Keratinocyte (primary cell): ENCODE measurements around the gene PTGR3. TPM values are rescaled to one million over a fixed set of nuclear protein-coding genes. Genes with fewer than 3 reads are reported as not detected.

ENCODE experiments used
- DNase-seq: peaks from one replicate; pipeline ENCODE4 v3.0.0-alpha.2; 2011; ENCODE audit warnings: low read depth, missing footprints, low spot score
- FAIRE-seq: peaks from 2 replicates; lab custom pipeline; 2011; peaks lifted over from hg19 to GRCh38; lab: Jason Lieb, UNC
- H2AFZ ChIP-seq: 2 replicates; pipeline ENCODE4 v1.6.0; 2012; ENCODE audit warnings: low read length, control low read depth, inconsistent platforms; ENCODE audit not compliant: control insufficient read depth
- H3K27ac ChIP-seq: 2 replicates; pipeline ENCODE4 v1.5.1; 2011; ENCODE audit warnings: low read length; ENCODE audit not compliant: control insufficient read depth, insufficient read depth
- H3K27me3 ChIP-seq: 3 replicates; pipeline ENCODE4 v1.6.0; 2011; ENCODE audit warnings: low read length; ENCODE audit not compliant: control insufficient read depth, insufficient read depth; ENCODE audit errors: extremely low read depth
- H3K36me3 ChIP-seq, 2 experiments: 2 replicates in 1 of 2; 3 replicates in 1 of 2; pipeline ENCODE4 v1.5.1; 2011; ENCODE audit warnings: low read length in 2 of 2, mild to moderate bottlenecking in 1 of 2; ENCODE audit not compliant: control insufficient read depth in 2 of 2, insufficient read depth in 2 of 2; ENCODE audit errors: extremely low read depth in 1 of 2
- H3K4me1 ChIP-seq: 3 replicates; pipeline ENCODE4 v1.5.1; 2011; ENCODE audit warnings: low read length; ENCODE audit not compliant: control insufficient read depth, insufficient read depth; ENCODE audit errors: extremely low read depth
- H3K4me2 ChIP-seq: 3 replicates; pipeline ENCODE4 v1.6.0; 2011; ENCODE audit warnings: low read depth, low read length; ENCODE audit not compliant: control insufficient read depth, insufficient read depth; ENCODE audit errors: extremely low read depth
- H3K4me3 ChIP-seq, 3 experiments: fragments of 200-600 bp in 1 of 3; sonication (generic) in 1 of 3; 2 replicates in 2 of 3; 3 replicates in 1 of 3; pipeline ENCODE4 v1.5.1; 2011 to 2016; ENCODE audit warnings: low read length in 3 of 3, mild to moderate bottlenecking in 3 of 3, control low read depth in 2 of 3, inconsistent platforms in 1 of 3, low read depth in 1 of 3, mixed read lengths in 1 of 3, mixed run types in 1 of 3, moderate library complexity in 1 of 3; ENCODE audit not compliant: control insufficient read depth in 2 of 3, insufficient read depth in 2 of 3; ENCODE audit errors: extremely low read depth in 1 of 3
- H3K79me2 ChIP-seq: 2 replicates; pipeline ENCODE4 v1.6.0; 2012; ENCODE audit warnings: low read length; ENCODE audit not compliant: control insufficient read depth, insufficient read depth
- H3K9ac ChIP-seq: 3 replicates; pipeline ENCODE4 v1.6.0; 2011; ENCODE audit warnings: low read length; ENCODE audit not compliant: control insufficient read depth, insufficient read depth; ENCODE audit errors: extremely low read depth
- H3K9me1 ChIP-seq: 3 replicates; pipeline ENCODE4 v1.6.0; 2011; ENCODE audit warnings: low read length; ENCODE audit not compliant: control insufficient read depth, insufficient read depth; ENCODE audit errors: extremely low read depth
- H3K9me3 ChIP-seq: 2 replicates; pipeline ENCODE4 v1.5.1; 2012; ENCODE audit warnings: low read depth, low read length; ENCODE audit not compliant: control insufficient read depth
- H4K20me1 ChIP-seq: 3 replicates; pipeline ENCODE4 v1.6.0; 2011; ENCODE audit warnings: low read length; ENCODE audit not compliant: control insufficient read depth, insufficient read depth; ENCODE audit errors: extremely low read depth
- CTCF ChIP-seq, 3 experiments: IDR thresholded peaks in 1 of 3; conservative IDR thresholded peaks in 1 of 3; optimal IDR thresholded peaks in 1 of 3; 2 replicates in 2 of 3; 3 replicates in 1 of 3; pipeline versions ENCODE3 to v1.5.1; 2011; ENCODE audit warnings: low read length in 3 of 3, mild to moderate bottlenecking in 3 of 3, moderate library complexity in 2 of 3, control low read depth in 1 of 3, inconsistent platforms in 1 of 3; ENCODE audit not compliant: insufficient read depth in 2 of 3; ENCODE audit errors: extremely low read depth in 1 of 3
- EZH2 ChIP-seq: IDR thresholded peaks from one replicate; pipeline ENCODE4 v1.6.1; 2012; ENCODE audit warnings: inconsistent platforms, mild to moderate bottlenecking, low read length, moderate library complexity
- dilution Hi-C: fragments of 300-500 bp; cut with MboI; formaldehyde crosslinking; loops from one replicate; pipeline ENCODE4 v1.7.0; 2020; ENCODE audit warnings: low sequenced_read_pairs; ENCODE audit not compliant: extremely low pct_ligation_motif_present
- polyA plus RNA-seq, 5 experiments: library from polyadenylated mRNA; depleted of rRNA in 3 of 5; stranded (reverse) in 3 of 5; stranded (forward) in 1 of 5; unstranded in 1 of 5; fragments of >200 nt; gene quantifications; 1 replicate in 1 of 5; 2 replicates in 3 of 5; 3 replicates in 1 of 5; pipeline versions ENCODE4 v1.2.1 to v1.2.3, GENCODE V29; 2011 to 2012; ENCODE audit warnings: missing spikeins in 2 of 5, low read depth in 1 of 5, low replicate concordance in 1 of 5

The PTGR3 gene
- polyA plus RNA-seq, 1 donor (not counting 4 experiments of a cell fraction or from before 2014, with no cell fraction given), result 25.2 TPM

- Histone ChIP-seq H2AFZ (peak overlapping the region; percentile 51), H3K9ac (peak overlapping the region; percentile 37), H3K79me2 (peaks cover 52% of the 10 kb centered on the region), H3K4me3 (peak overlapping the region; percentile 5 to 46 (median 44)), H3K27me3 (no peaks in the 10 kb centered on the region), H3K9me3 (no peaks in the 10 kb centered on the region), H3K4me1 (peaks cover 21% of the 10 kb centered on the region), H3K4me2 (peak overlapping the region; percentile 66), H3K9me1 (no peaks in the 10 kb centered on the region), H4K20me1 (no peaks in the 10 kb centered on the region), H3K27ac (no peak overlapping the region), H3K36me3 (peaks cover 2 to 7% of the 10 kb centered on the region in 2 experiments)
- DNase-seq (no peak), FAIRE-seq (no peak)
- dilution Hi-C loops, result no loop called here
- TF ChIP-seq EZH2, result no peak
Observed at GRCh38 chr18:75204732-75205513, 4.0 kb downstream of the PTGR3 start.

DNA sequence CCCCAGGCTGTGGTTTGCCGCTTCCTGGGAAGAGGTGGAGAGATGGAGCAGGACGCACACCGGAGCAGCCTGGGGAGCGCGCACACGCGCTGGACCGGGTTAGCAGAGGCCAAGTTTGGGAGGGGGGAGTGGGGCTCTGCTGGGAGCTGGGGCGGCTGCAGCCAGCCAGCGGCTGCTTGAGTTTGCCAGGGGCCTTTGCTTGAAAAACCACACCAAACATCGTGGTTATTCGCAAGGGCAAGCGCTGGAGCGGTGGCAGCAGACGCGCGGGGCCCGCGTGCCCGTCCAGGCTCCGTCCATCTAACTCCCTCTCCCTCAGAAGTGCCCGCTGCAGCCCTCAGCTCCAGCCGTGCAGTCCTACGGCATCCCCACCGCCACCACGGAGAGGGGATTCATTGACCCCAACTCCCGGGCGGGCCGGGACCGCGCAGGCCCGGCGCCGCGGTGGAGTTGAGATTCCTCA is 4.6 kb downstream of the PTGR3 start:
- no peak for DNase-seq
- peaks cover 21% of the 10 kb centered on the region for H3K4me1 ChIP-seq
- peaks cover 52% of the 10 kb centered on the region for H3K79me2 ChIP-seq
- dilution Hi-C loops, result no loop called here
- H3K9me3 ChIP-seq, result no peaks in the 10 kb centered on the region
- H3K9ac ChIP-seq, result peak overlapping the region; percentile 37
- no peaks in the 10 kb centered on the region for H3K9me1 ChIP-seq
- TF ChIP-seq CTCF (optimal IDR thresholded peaks at IDR 0.05 in 1 of 3, IDR thresholded peaks at IDR 0.05 in 1 of 3, conservative IDR thresholded peaks at IDR 0.05 in 1 of 3; ENCODE audit: extremely low read depth in 1 of 3, insufficient read depth in 2 of 3, low read length in 3 of 3) (no peak), EZH2 (no peak)
- no peaks in the 10 kb centered on the region for H4K20me1 ChIP-seq
- H3K27ac ChIP-seq, result no peak overlapping the region
- peak overlapping the region; percentile 66 for H3K4me2 ChIP-seq
- peak overlapping the region; percentile 5 to 46 (median 44) for H3K4me3 ChIP-seq
- H2AFZ ChIP-seq, result peak overlapping the region; percentile 51
- peaks cover 2 to 7% of the 10 kb centered on the region in 2 experiments for H3K36me3 ChIP-seq
- no peak for FAIRE-seq
- H3K27me3 ChIP-seq, result no peaks in the 10 kb centered on the region
